Heart left ventricle (tissue), 13 donors: ENCODE data around the gene PTPRCAP.
"Not testable (repeated sequence)": the region's sequence is repeated elsewhere in the genome, so short reads cannot be mapped to it uniquely, and the experiment has no call there.

ENCODE experiments used
- CTCF ChIP-seq, 12 donors: fragments of 200-600 bp; sonication (generic) in 4 of 12; IDR thresholded peaks; one replicate each; pipeline versions ENCODE4 v1.5.0 to v1.8.0; 2018 to 2022; ENCODE audit warnings: antibody characterized with exemption in 12 of 12, mild to moderate bottlenecking in 5 of 12
- POLR2A ChIP-seq, 2 donors: fragments of 450-650 bp; IDR thresholded peaks; one replicate each; pipeline ENCODE4 v1.6.1; 2017; ENCODE audit warnings: antibody characterized with exemption in 2 of 2, mild to moderate bottlenecking in 2 of 2, moderate library complexity in 2 of 2
- donor health status: ischemic (EF 13 %, LVEDD 7.1; RV severe dilation, severe dysfunction).
- donor health status: DM: no; HTN: yes; CAD: no.
- donor health status: DM: no; HTN: no; CAD: no.
- donor health status: ischemic (EF 25% LVEDD 6.9; RV normal size, moderate dysfunction).
- donor health status: ischemic (EF 25% LVEDD 5.7; RV mildly dilated, moderate dysfunction).
- donor health status: ischemic (EF 35%, LVEDD 5.7; RV mildly dilated, moderate dysfunction).
- donor health status: nonischemic (EF 11% LVEDD 7.7; RV severe dilation, severe dysfunction).
- donor health status: DM: yes; HTN: yes; CAD: no.
- donor health status: PGD.
- donor health status: ischemic (EF 29% LVEDD 5.4; RV normal size, mild dysfunction).
- donor health status: nonischemic (EF 23%, LVEDD 6.1; RV moderate dilation, normal function).

- TF ChIP-seq CTCF, POLR2A (IDR thresholded peaks at IDR 0.05): not testable (repeated sequence)
These were observed 28.0 kb upstream of the PTPRCAP start for GRCh38 chr11:67465530-67465929.
